ENCODE results near the gene MCM7.

GRCh38 chr7:100105534-100105933 lies 4.3 kb upstream of the MCM7 start:
- TF ChIP-seq SIN3A (IDR thresholded peaks at IDR 0.05; ENCODE audit: borderline replicate concordance, low read depth, low read length) (no peak), TAF1 (IDR thresholded peaks at IDR 0.05; ENCODE audit: borderline replicate concordance, low read depth, low read length) (no peak), CTCF (IDR thresholded peaks at IDR 0.05) (no peak), MAX (IDR thresholded peaks at IDR 0.05; ENCODE audit: low read depth) (no peak), CHD2 (IDR thresholded peaks at IDR 0.05; ENCODE audit: low read length, partially characterized antibody) (no peak), MEF2A (IDR thresholded peaks at IDR 0.05; ENCODE audit: borderline replicate concordance, low read depth) (no peak), USF2 (IDR thresholded peaks at IDR 0.05; ENCODE audit: borderline replicate concordance, low read depth, low read length) (no peak), YY1 (IDR thresholded peaks at IDR 0.05; ENCODE audit: low read depth) (no peak), RAD21 (IDR thresholded peaks at IDR 0.05; ENCODE audit: low read length) (no peak), TCF12 (IDR thresholded peaks at IDR 0.05) (no peak), MXI1 (IDR thresholded peaks at IDR 0.05; ENCODE audit: low read depth, low read length) (no peak), POLR2AphosphoS5 (IDR thresholded peaks at IDR 0.05; ENCODE audit: low read depth, low read length) (no peak), FOXM1 (IDR thresholded peaks at IDR 0.05; ENCODE audit: low read depth) (no peak)

Measured in SK-N-SH (cell line).